ENCODE measurements around the gene LRRC49.
"Not testable (repeated sequence)": the region's sequence is repeated elsewhere in the genome, so short reads cannot be mapped to it uniquely, and the experiment has no call there.

The LRRC49 gene

GRCh38 chr15:70869346-70869745 is 23.3 kb upstream of the LRRC49 start:
- no peak for DNase-seq

GRCh38 chr15:70870051-70870450 is 22.6 kb upstream of the LRRC49 start:
- DNase-seq = no peak

- DNase-seq = not testable (repeated sequence)
Observed at GRCh38 chr15:70871490-70871889, 21.1 kb upstream of the LRRC49 start.

GRCh38 chr15:70873232-70874054 is 19.2 kb upstream of the LRRC49 start:
- DNase-seq = no peak

GRCh38 chr15:70875001-70875782 is 17.4 kb upstream of the LRRC49 start:
- DNase-seq = no peak

- no peak for DNase-seq
Observed at GRCh38 chr15:70876011-70876410, 16.6 kb upstream of the LRRC49 start.

- DNase-seq = no peak
Observed at GRCh38 chr15:70876683-70877082, 15.9 kb upstream of the LRRC49 start.

- DNase-seq = no peak
Observed at GRCh38 chr15:70879401-70879800, 13.2 kb upstream of the LRRC49 start.

- DNase-seq = no peak
Observed at GRCh38 chr15:70880781-70881180, 11.8 kb upstream of the LRRC49 start.

- no peak for DNase-seq
Observed at GRCh38 chr15:70882361-70882760, 10.3 kb upstream of the LRRC49 start.

GRCh38 chr15:70892912-70893560 is 410 bp downstream of the LRRC49 start:
- no peak for DNase-seq

- no peak for DNase-seq
Observed at GRCh38 chr15:70902107-70902506, 9.5 kb downstream of the LRRC49 start.

GRCh38 chr15:70906842-70907241 is 14.2 kb downstream of the LRRC49 start:
- DNase-seq = no peak

- no peak for DNase-seq
Observed at GRCh38 chr15:70907784-70908471, 15.3 kb downstream of the LRRC49 start.

- DNase-seq = no peak
Observed at GRCh38 chr15:70910958-70911357, 18.3 kb downstream of the LRRC49 start.

- no peak for DNase-seq
Observed at GRCh38 chr15:70912187-70912586, 19.6 kb downstream of the LRRC49 start.

GRCh38 chr15:70916531-70916930 is 23.9 kb downstream of the LRRC49 start:
- DNase-seq = no peak

- DNase-seq = no peak
Observed at GRCh38 chr15:70917955-70918354, 25.3 kb downstream of the LRRC49 start.

GRCh38 chr15:70920981-70921696 is 28.5 kb downstream of the LRRC49 start:
- no peak for DNase-seq

- DNase-seq = no peak
Observed at GRCh38 chr15:70922119-70922518, 29.5 kb downstream of the LRRC49 start.

GRCh38 chr15:70923311-70924080 is 30.9 kb downstream of the LRRC49 start:
- no peak for DNase-seq

- not testable (repeated sequence) for DNase-seq
Observed at GRCh38 chr15:70926914-70927313, 34.3 kb downstream of the LRRC49 start.
